HG02973 (cell line): ENCODE data around the gene C14orf93.
"Not testable (repeated sequence)": the region's sequence is repeated elsewhere in the genome, so short reads cannot be mapped to it uniquely, and the experiment has no call there.

Experiments used
- ATAC-seq: cut with Tn5 transposase; IDR thresholded peaks from one replicate; pipeline ENCODE4 v1.9.1; 2021; ENCODE audit warnings: moderate library complexity; ENCODE audit not compliant: unreplicated experiment

Gene C14orf93

DNA sequence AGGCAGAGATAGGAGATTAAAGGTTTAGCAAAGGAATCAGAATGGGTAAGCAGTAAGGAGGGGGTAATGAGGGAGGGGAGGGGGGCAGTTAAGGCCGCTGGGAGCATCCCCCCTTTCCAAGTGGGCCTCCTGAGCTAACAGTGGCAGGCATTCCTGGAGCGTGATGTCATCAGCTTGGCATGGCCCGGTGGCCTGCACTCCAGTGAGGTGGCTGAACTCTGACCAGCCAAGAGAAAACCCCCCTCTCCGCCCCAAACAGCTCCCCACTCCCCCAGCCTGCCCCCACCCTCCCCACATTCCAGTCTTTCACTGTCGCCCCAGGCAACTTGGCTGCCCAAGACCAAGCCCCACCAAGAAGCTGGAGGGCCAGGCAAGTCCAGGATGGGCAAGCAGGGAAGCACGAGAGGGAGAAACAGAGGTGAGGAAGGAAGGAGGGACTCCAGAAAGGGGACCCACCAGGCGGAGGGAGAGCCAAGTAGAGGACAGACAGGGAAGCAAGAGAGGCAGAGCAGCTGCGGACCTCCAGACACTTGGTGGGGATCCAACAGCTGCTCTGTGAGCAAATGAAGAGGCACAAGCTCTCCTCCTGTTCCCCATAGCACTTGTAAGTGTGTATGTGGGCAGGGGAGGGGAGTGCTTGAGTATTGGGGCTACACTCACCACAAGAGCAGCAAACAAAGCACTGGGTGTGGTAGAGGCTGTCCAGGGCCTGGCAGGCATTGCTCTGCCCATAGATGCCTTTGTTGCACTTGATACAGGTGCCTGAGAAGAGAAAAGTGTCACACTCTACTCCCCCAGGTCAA lies 32.1 kb downstream of the C14orf93 start:
- ATAC-seq: no peak

DNA sequence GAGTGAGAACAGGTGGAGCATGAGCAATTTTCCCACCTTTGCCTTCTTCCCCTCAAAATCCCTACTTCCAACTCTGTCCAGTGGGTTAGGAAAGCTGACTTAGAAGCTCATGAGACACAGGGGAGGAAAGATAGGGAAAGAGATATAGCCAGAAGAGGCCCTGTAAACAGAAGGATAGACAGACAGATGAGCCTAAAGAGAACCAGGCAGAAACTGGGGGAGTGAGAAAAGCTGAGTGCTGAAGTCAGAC lies 32.6 kb downstream of the C14orf93 start:
- no peak for ATAC-seq

DNA sequence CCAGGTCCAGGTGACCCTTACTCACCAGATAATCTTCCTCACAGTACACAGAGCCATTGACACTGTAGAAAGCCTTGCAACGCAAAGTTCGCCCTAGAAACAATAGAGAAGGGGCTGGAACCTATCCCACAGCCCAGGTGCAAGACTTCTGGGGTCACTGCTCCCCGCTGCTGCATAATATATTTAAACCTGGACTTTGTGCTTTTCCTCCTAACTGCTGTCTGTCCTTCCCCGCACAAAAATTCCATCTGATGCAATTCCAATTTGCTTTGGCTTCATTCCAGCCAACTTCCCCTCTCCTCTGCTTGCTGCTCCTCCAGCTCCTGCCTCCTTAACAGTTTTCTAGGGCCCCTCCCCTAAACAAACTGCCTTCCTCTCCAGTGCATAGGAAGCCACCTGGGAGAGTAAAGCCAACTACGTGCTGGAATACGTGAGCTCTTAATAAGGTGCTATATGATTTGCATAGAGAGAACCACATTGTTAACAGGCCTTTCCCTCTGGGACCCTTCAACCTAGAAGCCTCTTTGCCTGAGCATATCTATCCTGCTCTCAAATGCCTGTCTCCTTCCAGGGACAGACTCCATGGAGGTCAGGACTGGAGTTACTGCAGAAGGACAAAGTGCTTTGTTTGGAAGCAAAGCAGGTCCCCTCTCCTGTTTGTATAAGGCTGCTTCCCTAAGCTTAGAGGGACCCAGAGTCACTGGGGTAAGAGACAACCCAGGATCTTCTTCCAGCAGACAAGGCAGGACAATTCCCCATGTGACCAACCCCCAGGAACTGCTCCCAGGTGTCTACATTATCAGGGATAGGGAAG lies 33.1 kb downstream of the C14orf93 start:
- no peak for ATAC-seq

DNA sequence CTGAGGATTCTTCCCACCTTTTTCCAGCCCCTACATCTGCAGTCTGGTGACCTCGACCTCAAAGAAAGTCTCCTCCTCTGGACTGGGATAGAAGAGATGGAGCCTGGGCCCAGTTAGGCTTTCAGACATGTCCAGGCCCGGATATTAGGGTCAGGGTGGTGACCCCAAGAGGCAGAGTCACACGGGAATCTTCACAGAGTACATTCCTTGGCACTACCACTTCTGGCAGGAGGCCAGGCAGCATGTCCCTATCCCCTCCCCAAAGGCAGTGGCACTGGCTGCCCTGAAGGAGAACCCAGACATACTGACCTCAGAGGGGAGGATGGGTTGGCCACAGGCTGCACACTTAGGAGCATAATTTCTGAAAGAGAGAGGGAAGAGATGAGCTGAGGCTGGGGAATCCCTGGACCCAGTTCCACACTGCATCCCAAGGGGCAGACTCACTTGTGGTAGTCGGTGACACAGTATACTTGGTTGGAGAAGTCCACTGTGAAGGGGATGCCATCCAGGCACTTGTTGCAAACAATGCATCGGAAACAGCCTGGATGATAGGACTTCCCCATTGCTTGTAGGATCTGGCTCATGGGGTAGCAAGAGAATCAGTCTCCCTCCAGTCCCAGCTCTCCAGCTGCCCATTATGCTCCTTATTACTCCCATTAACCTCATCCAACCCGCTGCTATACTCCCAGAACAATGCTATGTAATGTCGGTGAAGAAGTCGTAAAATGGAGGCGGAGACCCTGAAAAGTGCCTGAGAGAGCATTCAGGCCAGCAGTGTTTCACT lies 35.2 kb downstream of the C14orf93 start:
- no peak for ATAC-seq

DNA sequence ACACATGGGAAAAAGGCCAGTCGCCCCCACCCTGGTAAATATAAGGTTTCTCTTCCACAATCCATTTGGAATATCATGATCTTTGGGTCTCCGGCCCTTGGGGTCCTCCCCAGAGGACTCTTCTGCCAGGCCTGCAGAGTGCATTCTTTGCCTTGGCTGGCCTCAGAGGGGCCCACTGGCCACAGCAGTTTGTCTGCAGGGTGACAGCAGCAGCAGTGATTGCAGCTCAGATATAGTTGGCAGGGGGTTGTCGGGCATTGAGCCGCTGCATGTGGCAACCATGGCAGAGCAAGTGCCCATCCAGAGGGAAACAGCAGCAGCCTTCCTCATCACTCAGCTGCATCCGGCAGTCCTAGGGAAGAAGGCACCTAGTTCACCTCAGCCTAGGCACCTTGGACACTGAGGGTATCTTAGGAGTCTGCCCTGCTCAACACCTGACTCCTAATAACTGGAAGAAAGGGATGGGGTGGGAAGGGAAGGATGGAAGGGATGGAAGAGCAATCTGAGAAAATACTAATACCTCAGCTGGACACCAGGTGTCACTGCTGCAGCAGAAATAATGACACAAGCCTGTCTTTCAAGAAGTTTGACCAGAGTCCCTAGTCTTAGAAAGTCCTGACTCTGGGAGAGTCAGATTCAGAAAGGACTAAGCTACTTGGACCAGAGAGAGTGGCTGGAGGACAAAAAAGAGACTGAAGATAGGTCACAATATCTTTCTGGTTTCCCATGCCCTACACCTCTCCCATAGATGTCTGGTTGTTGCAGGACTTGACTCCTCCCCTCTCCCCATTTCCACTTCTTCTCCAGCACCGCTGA lies 36.5 kb downstream of the C14orf93 start:
- no peak for ATAC-seq

DNA sequence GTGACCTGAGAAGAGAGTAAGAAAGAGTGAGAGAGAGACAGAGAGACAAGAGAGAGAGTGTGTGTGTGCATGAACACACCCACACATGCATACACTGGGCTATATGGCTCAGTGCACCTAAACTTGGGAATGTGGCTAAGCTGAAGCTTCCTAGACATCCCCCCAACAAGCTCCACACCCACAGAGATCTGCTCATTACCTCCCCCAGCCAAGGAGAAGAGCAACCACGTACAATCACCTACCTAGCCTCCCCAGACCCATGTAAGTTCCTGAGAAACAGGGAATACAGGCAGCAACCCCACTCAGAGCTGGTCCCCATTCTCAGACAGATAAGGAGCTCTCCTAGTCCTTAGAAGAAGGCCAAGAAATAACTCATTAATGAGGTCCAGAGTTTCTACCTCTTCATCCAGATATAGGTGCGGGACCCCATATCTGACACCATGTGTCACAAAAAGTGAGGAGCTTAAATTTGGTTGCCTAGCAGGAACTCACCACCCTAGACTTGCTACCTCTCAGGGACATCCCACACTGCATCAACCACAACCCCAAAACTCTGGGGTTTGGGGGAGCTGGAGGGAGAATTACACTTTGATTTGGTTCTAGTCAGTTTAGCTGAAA lies 37.5 kb downstream of the C14orf93 start:
- no peak for ATAC-seq

DNA sequence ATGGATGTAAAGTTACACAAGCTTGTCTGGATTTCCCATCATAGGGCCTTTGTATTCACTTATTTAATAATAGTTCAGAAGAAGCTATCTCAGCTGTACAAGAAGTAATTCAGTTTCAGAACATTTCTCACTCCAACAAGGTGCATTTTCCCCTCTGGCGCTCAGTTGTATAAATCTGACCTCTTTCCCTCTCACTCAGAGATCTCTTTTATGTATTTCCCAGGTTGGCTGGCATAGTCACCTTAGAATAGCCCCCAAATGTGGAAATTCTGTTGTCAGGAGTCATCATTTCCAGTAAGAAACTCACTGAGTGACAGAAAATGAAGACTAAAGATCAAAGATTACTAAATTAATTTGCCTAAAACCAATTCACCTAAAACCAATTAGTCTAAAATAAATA lies 38.8 kb downstream of the C14orf93 start:
- no peak for ATAC-seq

DNA sequence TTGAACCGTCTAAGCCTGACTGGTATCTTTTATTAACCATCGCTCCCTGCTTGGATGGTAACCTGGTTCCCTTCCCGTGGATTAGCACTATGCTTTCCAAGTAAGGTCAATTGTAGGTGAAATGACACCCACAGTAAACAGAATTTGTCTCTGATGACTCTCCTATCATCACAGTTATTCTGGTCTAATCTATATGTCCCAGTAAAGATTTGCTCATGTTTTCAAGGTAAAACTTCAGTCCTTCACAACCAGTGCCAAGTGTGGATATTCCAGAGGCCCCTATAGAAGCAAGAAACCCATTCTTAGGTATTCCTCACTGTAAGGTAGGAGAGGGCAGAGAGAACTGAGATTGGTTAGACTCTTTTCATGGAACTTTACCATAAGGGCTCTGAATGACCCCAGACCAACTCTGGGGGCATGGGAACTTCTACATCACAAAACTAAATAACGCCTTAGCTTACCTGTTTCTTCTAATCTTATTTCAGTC lies 43.1 kb downstream of the C14orf93 start:
- no peak for ATAC-seq

DNA sequence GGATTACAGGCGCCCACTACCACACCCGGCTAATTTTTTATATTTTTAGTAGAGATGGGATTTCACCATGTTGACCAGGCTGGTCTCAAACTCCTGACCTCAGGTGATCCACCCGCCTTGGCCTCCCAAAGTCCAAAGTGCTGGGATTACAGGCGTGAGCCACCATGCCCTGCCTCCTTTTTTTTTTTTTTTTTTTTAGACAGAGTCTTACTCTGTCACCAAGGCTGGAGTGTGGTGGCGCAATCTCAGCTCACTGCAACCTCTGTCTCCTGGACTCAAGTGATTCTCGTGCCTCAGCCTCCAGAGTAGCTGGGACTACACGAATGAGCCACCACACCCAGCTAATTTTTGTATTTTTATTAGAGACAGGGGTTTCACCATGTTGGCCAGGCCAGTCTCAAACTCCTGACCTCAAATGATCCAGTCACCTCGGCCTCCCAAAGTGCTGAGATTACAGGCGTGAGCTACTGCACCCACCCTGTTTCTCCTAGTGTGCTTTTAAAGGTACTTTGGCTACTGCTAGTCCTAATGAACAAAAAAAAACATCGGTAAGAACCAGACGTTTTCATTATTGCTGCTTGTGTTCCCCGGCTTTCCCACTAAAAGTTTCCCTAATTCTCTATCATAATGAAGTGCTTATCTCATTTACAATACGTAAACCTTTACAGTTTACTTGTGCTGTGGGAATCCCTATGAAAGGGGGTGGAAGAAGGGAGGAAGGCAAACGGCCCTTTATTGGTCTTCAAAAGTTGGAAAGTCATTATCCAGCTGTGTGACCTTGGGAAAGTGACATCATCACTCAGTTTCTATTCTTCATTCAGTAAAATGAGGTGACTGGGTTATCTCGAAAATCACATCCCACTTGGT lies 43.8 kb downstream of the C14orf93 start:
- not testable (repeated sequence) for ATAC-seq

DNA sequence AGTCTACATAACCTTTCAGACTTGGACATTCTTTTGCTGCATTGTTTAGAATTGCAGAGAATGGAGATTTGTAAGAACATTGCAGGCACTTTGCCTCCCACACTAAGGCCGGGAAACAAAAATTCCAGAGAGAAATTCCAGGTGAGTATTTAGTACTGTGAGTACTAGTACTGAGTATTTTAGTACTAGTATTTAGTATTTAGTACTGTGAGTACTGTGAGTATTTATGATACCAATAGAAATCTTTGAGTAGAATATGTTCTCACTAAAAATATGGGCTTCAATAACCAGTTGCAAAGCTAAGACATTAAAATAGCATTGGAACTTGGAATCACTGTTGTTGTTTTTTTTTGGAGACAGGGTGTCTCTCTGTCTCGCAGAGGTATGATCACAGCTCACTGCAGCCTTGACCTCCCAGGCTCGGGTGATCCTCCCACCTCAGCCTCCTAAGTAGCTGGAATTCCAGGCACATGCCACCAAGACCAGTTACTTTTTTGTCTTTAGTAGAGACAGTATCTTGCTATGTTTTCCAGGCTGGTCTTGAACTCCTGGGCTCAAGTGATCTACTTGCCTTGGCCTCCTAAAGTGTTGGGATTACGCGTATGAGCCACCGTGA lies 47.8 kb downstream of the C14orf93 start:
- no peak for ATAC-seq

DNA sequence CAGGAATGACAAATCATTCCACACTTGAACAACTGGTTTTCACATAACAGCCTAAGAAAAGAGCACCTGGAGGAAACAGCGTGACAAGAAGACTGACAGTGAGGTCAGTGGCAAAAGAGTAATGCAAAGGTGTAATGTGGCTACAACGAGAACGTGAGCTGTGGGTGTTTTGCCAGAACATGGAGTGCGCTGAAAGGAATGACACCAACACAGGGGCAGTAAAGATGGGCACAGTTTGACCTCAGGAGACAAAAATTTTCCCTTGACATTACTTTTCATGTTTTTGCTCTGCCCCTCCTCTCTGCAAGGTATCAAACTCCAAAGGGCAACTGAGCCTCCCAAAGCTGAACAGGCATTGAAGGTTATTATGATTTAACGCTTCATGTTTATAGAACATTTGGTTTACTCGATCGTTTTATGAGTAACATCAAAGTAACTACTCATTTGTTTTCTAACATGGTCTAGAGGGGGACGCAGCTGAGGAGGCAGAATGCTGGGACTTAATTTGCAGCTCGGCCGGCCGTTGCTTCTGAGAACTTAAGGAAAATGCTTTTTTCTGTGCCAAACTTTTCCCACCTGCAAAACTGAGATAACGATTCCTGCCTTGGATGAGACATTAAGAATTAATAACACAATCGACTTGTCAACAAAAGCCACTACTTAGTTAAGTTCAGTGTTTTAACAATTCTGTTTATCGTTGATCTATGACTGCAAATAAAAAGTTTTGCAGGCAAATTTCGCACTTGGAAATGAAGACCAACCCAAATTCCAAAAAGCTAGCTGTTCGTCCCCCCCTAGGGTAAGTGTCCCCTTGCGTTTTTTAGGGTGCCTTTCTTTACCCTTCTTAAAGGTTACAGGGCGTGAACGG lies 54.0 kb downstream of the C14orf93 start:
- ATAC-seq: no peak

DNA sequence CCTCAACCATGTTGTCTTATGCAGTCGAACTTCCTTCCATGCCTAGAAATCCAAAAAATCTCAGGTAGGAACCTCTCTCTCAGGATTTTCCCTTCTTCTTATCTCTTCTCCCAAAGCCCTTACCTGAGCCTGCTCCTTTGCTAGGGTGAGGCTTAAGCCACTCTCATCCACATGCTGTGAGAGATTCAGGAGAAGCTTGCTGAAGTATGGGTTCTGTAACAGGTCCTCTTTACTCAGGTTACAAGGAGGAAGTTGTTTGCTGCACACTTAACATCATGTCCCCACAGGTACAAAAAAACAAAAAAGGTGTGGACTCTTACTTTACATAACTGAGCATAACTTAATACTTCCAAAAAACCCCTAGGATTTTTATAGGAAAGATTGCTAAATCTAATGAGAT lies 57.5 kb downstream of the C14orf93 start:
- no peak for ATAC-seq

DNA sequence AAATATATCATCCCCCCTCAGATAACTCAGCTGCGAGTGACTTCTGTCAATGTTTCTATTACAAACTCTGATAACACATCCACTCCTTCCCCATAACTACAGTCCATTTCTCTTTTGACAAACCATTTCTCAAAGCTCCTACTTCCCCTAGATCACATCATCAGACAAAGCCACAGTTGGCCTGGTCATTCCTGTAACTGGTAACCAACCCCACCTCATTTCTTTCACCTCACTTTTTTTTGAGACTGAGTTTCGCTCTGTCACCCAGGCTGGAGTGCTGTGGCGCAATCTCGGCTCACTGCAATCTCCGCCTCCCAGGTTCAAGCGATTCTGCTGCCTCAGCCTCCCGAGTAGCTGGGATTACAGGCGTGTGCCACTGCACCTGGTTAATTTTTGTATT lies 58.1 kb downstream of the C14orf93 start:
- not testable (repeated sequence) for ATAC-seq

DNA sequence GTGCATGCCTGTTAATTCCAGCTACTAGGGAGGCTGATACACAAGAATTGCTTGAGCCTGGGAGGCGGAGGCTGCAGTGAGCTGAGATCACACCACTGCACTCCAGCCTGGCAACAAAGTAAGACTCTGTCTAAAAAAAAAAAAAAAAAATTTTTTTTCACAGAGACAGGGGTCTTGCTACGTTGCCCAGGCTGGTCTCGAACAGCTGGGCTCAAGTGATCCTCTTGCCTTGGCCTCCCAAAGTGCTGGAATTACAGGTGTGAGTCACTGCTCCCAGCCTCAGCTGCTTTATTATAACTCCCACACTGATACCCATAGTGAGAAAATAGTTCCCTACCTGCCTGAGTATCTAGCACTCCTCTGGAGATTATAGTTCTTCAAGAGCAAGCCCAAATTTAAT lies 64.3 kb downstream of the C14orf93 start:
- no peak for ATAC-seq

DNA sequence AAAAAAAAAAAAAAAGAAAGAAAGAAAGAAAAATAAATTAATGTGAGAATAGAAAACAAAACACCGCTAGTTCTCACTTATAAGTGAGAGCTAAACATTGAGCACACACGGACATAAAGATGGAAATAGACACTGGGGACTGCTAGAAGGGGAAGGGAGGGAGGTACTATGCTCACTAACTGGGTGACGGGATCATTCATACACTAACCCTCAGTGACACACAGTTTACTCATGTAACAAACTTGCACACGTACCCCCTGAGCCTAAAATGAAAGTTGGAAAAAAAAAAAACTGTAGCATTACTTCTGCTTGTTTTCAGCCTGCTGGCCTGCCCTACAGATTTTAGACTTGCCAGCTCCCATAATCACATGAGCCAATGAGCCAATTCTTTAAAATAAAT lies 70.3 kb downstream of the C14orf93 start:
- no peak for ATAC-seq
